A673 (cell line): ENCODE measurements around the gene STAG3. TPM values are rescaled to one million over a fixed set of nuclear protein-coding genes. Genes with fewer than 3 reads are reported as not detected.

Experiments
- BruUV-seq: library from RNA; stranded (reverse); fragments of 400-500 nt; replicated peaks from 2 replicates; lab custom pipeline; 2021; lab: Mats Ljungman, UMichigan
- CTCF ChIA-PET: fragments of 300-600 bp; sonication (Branson Sonifier 250); formaldehyde crosslinking; loops from one replicate; lab custom pipeline; 2022; ENCODE audit warnings: antibody characterized with exemption; lab: Charles Lee
- POLR2A ChIA-PET: fragments of 300-600 bp; sonication (Branson Sonifier 250); formaldehyde crosslinking; loops from one replicate; lab custom pipeline; 2022; ENCODE audit warnings: antibody characterized with exemption; ENCODE audit not compliant: low non-redundant PET; lab: Charles Lee
- DNase-seq: peaks from one replicate; pipeline ENCODE4 v3.0.0-alpha.2; 2015; ENCODE audit warnings: low spot score
- H3K27ac ChIP-seq: fragments of 200-600 bp; sonication (generic); 2 replicates; pipeline ENCODE4 v1.5.1; 2016; ENCODE audit warnings: mixed run types, low read depth, mild to moderate bottlenecking, mixed read lengths, antibody characterized with exemption, low read length; ENCODE audit not compliant: poor library complexity, severe bottlenecking
- H3K27me3 ChIP-seq: fragments of 200-600 bp; sonication (generic); replicated peaks from 2 replicates; pipeline ENCODE4 v1.6.1; 2017; ENCODE audit warnings: mixed run types, low read depth, mild to moderate bottlenecking, mixed read lengths, antibody characterized with exemption, low read length; ENCODE audit not compliant: insufficient read depth, poor library complexity
- H3K36me3 ChIP-seq: fragments of 200-600 bp; sonication (generic); 2 replicates; pipeline ENCODE4 v1.6.1; 2016; ENCODE audit warnings: mixed run types, mild to moderate bottlenecking, mixed read lengths, antibody characterized with exemption, low read length; ENCODE audit not compliant: insufficient read depth, poor library complexity, severe bottlenecking
- H3K4me1 ChIP-seq: fragments of 200-600 bp; sonication (generic); 2 replicates; pipeline ENCODE4 v1.6.1; 2017; ENCODE audit warnings: mixed run types, mild to moderate bottlenecking, mixed read lengths, antibody characterized with exemption, low read length; ENCODE audit not compliant: insufficient read depth, poor library complexity, severe bottlenecking
- H3K4me3 ChIP-seq: fragments of 200-600 bp; sonication (generic); 2 replicates; pipeline ENCODE4 v1.5.1; 2016; ENCODE audit warnings: low read depth, mixed run types, mild to moderate bottlenecking, mixed read lengths, low read length; ENCODE audit not compliant: poor library complexity, severe bottlenecking
- H3K9me3 ChIP-seq: fragments of 200-600 bp; sonication (generic); 2 replicates; pipeline ENCODE4 v1.6.1; 2016; ENCODE audit warnings: mixed run types, low read depth, mild to moderate bottlenecking, mixed read lengths, antibody characterized with exemption, low read length; ENCODE audit not compliant: poor library complexity, severe bottlenecking
- CTCF ChIP-seq: fragments of 300-800, 200-600 bp; sonication (generic); conservative IDR thresholded peaks from 2 replicates; pipeline ENCODE4 v1.5.1; 2017; ENCODE audit warnings: low read depth, mild to moderate bottlenecking, antibody characterized with exemption, low read length, moderate library complexity, mixed read lengths
- EZH2 ChIP-seq: fragments of 200-600 bp; sonication (generic); IDR thresholded peaks from 2 replicates; pipeline ENCODE4 v1.6.1; 2017; ENCODE audit warnings: borderline replicate concordance, low read depth, mild to moderate bottlenecking, mixed read lengths, antibody characterized with exemption, low read length; ENCODE audit not compliant: poor library complexity, severe bottlenecking
- intact Hi-C: fragments of 100-400 bp; cut with micrococcal nuclease; formaldehyde crosslinking; loops from one replicate; pipeline ENCODE4 v1.10.0; 2022; ENCODE audit not compliant: unreplicated experiment
- total RNA-seq: library from RNA; stranded (reverse); gene quantifications from 2 replicates; pipeline ENCODE4 v1.2.3, GENCODE V29; 2021

The STAG3 gene
- total RNA-seq, 1 experiment from 2014 or later = 1.2 TPM

GRCh38 chr7:100163871-100164270 lies 13.8 kb upstream of the STAG3 start:
- Histone ChIP-seq H3K9me3 (no peaks in the 10 kb centered on the region), H3K4me3 (no peak overlapping the region), H3K27ac (no peak overlapping the region), H3K36me3 (no peaks in the 10 kb centered on the region), H3K4me1 (peaks cover 23% of the 10 kb centered on the region), H3K27me3 (no peaks in the 10 kb centered on the region)
- no TSS peak for BruUV-seq
- TF ChIP-seq CTCF = no peak
- no peak for TF ChIP-seq EZH2
- intact Hi-C loops = no loop called here
- DNase-seq = no peak
- POLR2A ChIA-PET = interaction anchor here (0.7 kb wide), 1 partner anchor 8 kb away, joined by 9 read pairs; no protein-coding TSS in a partner anchor
- CTCF ChIA-PET = no interaction called here

- DNase-seq = no peak
- BruUV-seq = no TSS peak
Observed at GRCh38 chr7:100166317-100166940, 11.3 kb upstream of the STAG3 start.

More at GRCh38 chr7:100166317-100166940, 11.3 kb upstream of the STAG3 start:
- Histone ChIP-seq H3K9me3 (no peaks in the 10 kb centered on the region), H3K27me3 (no peaks in the 10 kb centered on the region), H3K27ac (no peak overlapping the region), H3K4me3 (no peak overlapping the region), H3K4me1 (peaks cover 23% of the 10 kb centered on the region), H3K36me3 (no peaks in the 10 kb centered on the region)
- ChIA-PET POLR2A (interaction anchor here (0.6 kb wide), 1 partner anchor 66 kb away, joined by 6 read pairs; no protein-coding TSS in a partner anchor), CTCF (no interaction called here)
- intact Hi-C loops = no loop called here
- TF ChIP-seq EZH2 (no peak), CTCF (no peak)
